ENCODE data around the gene KDM4C.

DNA sequence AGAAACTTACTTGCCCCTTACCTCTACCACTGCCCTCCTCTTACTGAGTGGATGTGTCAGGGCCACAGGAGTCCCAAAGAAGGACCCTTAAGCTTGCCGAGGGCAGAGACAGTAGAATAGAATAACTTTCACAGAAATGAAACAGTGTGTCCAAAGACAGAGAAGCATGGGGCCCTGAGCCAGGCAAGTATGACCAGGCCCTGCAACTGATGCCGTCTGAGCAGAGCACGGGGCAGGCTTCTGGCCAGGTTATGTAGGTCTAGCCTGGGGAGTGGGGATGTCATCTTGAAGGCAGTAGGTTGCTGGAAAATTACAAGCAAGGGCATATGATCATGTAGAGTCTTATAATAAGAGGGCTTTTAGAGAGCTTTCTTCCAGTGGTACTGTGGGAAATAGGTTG lies 415.4 kb downstream of the KDM4C start:
- no peak for TF ChIP-seq EZH2 (IDR thresholded peaks at IDR 0.05; ENCODE audit: borderline replicate concordance, low read length)
- TF ChIP-seq, protein P1, sequence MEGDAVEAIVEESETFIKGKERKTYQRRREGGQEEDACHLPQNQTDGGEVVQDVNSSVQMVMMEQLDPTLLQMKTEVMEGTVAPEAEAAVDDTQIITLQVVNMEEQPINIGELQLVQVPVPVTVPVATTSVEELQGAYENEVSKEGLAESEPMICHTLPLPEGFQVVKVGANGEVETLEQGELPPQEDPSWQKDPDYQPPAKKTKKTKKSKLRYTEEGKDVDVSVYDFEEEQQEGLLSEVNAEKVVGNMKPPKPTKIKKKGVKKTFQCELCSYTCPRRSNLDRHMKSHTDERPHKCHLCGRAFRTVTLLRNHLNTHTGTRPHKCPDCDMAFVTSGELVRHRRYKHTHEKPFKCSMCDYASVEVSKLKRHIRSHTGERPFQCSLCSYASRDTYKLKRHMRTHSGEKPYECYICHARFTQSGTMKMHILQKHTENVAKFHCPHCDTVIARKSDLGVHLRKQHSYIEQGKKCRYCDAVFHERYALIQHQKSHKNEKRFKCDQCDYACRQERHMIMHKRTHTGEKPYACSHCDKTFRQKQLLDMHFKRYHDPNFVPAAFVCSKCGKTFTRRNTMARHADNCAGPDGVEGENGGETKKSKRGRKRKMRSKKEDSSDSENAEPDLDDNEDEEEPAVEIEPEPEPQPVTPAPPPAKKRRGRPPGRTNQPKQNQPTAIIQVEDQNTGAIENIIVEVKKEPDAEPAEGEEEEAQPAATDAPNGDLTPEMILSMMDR (IDR thresholded peaks at IDR 0.05; ENCODE audit: low read length) = no peak
